Activated CD8-positive, alpha-beta memory T cell treated with anti-CD3 and anti-CD28 coated beads for 24 hours (primary cell): ENCODE results near the gene TRIM7.
"Not testable (repeated sequence)": the region's sequence is repeated elsewhere in the genome, so short reads cannot be mapped to it uniquely, and the experiment has no call there.

Experiments used
- DNase-seq: peaks from one replicate; pipeline ENCODE4 v3.0.0-alpha.2; 2020

TRIM7 gene

GRCh38 chr5:181210698-181211097 lies 5.7 kb upstream of the TRIM7 start:
- DNase-seq = not testable (repeated sequence)

DNA sequence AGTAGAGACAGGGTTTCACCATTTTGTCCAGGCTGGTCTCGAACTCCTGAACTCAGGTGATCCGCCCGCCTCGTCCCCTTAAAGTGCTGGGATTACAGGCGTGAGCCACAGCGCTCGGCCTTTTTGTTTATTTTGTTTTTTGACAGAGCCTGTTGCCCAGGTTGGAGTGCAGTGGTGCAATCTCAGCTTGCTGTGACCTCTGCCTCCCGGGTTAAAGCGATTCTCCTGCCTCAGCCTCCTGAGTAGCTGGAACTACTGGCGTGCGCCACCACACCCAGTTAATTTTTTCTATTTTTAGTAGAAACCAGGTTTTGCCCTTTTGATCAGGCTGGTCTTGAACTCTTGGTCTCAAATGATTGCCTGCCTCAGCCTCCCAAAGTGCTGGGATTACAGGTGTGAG lies 5.2 kb upstream of the TRIM7 start:
- not testable (repeated sequence) for DNase-seq

DNA sequence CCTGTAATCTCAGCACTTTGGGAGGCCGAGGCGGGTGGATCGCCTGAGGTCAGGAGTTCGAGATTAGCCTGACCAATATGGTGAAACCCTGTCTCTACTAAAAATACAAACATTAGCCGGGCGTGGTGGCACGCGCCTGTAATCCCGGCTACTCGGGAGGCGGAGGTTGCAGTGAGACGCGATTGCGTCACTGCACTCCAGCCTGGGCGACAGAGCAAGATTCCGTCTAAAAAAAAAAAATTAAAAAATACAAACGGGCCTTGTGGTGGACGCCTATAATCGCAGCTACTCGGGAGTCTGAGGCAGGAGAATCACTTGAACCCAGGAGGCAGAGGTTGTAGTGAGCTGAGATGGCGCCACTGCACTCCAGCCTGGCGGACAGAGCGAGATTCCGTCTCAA lies 4.0 kb upstream of the TRIM7 start:
- DNase-seq = not testable (repeated sequence)

- DNase-seq = no peak
Observed at GRCh38 chr5:181207960-181208253, 2.9 kb upstream of the TRIM7 start.

GRCh38 chr5:181207214-181207959 lies 2.4 kb upstream of the TRIM7 start:
- DNase-seq = peak; percentile 98

DNA sequence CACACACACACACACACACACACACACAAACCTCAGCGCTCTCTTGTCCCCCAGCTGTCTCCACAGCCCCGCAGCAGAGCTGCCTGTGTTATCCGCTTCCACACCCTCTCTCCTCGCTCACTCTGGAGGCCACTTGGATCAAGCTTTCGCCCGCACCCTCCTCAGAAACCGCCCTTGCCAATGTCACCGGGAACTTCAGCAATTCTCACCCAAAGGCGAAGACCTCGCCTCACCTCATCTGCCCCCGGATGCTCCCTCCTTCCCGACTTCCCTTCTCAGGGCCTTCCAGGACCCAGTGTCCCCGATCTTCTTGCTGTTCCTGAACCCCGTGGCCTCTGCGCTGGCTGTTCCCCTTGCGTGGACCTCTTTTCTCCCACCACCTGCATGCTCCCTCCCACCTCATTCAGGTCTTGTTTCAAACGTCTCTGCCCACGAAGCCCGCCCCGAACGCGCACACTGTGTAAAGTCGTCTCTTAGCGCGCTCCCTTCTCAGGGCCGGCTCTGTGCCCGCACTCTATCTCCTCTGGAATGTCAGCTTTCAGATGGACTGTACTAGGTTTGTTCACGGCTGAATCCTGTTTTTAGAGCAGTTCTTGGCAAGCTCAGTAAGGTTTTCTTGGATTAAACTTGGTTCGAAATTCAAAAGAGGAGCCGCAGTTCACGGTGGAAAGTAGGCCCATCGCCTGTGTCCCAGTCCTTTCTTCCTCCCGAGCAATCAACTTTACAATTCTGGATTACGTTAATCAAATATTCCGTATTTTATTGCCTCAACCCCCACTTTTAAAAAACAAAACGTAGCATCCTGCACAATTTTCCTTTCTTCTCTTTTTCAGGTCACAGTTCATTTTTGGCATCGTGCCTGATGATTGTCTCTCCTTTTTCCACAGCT lies 1.0 kb upstream of the TRIM7 start:
- peak; percentile 71 for DNase-seq

- DNase-seq = peak; percentile 72
Observed at GRCh38 chr5:181204113-181204825, 727 bp downstream of the TRIM7 start.

DNA sequence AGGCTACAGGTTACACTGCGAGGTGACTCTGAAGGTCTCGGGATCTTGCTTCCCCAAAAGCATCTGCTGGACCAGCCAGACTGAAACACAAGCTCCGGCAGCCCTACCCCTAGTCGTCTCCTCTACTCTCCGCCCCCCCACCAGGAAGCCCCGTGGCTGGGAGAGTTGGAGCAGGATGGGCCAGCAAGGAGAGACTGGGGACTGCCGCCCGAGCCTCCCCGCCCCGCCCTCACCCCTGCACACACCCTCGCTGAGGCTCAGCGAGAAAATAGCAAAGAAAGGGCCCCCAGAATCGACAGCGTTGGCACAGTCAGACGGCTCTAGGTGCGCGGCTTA lies 1.3 kb downstream of the TRIM7 start:
- no peak for DNase-seq

- DNase-seq = no peak
Observed at GRCh38 chr5:181203093-181203711, 1.8 kb downstream of the TRIM7 start.

DNA sequence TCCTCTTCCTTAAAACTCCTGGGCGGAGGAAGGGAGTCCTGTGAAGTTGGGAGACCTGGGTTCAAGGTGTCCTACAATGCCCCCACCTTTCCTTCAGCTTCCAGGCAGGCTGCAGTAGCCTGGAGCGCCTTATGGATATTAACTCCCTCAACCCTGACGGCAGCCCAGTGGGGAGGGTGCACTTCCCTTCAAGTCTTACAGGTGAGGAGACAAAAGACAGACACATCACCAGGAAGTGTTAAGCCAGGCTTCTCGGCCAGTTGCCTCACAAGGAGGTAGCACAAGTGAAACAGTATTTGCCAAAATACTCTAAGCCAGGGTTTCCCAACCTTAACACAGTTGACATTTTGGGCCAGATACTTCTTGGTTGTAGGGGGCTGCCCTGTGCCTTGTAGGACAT lies 4.2 kb downstream of the TRIM7 start:
- no peak for DNase-seq

GRCh38 chr5:181199881-181200638 lies 4.9 kb downstream of the TRIM7 start:
- no peak for DNase-seq

GRCh38 chr5:181198905-181199519 lies 6.0 kb downstream of the TRIM7 start:
- no peak for DNase-seq

- DNase-seq = no peak
Observed at GRCh38 chr5:181198106-181198685, 6.8 kb downstream of the TRIM7 start.

GRCh38 chr5:181197326-181197951 lies 7.6 kb downstream of the TRIM7 start:
- DNase-seq = no peak

GRCh38 chr5:181195249-181195761 lies 9.7 kb downstream of the TRIM7 start:
- DNase-seq = no peak

- no peak for DNase-seq
Observed at GRCh38 chr5:181194489-181195248, 10.3 kb downstream of the TRIM7 start.

GRCh38 chr5:181193656-181194055 lies 11.3 kb downstream of the TRIM7 start:
- no peak for DNase-seq

DNA sequence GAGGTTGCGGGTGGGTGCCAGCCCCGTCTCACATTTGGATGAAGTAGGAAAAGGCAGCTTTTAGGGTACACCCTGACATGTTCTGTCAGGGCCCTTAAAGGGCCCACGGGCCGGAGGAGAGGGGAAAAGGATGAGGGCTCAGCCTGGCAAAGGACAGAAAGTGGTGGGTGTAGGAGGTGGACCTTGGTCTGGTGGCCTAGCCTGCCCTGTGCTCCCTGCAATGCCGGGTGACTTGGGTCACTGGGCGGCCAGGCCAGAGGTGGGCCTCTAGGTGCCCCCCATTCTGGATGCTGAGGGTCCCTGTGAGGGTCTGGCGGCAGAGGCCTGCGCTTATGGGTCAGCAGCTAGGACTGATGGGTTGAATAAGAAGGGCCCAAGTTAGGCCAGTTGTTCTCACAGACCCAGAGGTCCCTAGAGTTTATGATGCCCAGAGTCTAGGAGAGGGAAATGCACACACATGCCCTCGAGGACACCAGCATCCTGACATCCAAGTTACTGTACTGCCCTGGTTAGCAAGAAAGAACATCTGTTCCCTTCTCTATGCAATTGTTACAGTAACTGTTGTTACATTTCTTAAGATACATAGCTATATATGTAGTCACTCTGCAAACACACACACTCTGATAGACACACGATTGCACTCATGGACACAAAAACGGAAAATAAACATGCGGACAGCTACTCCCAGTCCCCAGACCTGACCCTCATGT lies 12.5 kb downstream of the TRIM7 start:
- DNase-seq = no peak

- DNase-seq = peak; percentile 100
Observed at GRCh38 chr5:181191526-181192336, 13.3 kb downstream of the TRIM7 start.
